Left lobe of liver (tissue), 2 donors: ENCODE measurements around the gene PDYN. TPM values are rescaled to one million over a fixed set of nuclear protein-coding genes. Genes with fewer than 3 reads are reported as not detected.
A peak's percentile ranks its signal among the peaks of the same experiment; 100 is the strongest.

Experiments
- ATAC-seq: fragments of 200-7000 bp; cut with Tn5 transposase; one replicate; pipeline ENCODE4 v1.9.1; 2020; ENCODE audit warnings: mild to moderate bottlenecking, moderate library complexity
- DNase-seq: peaks from one replicate; pipeline ENCODE4 v3.0.0-alpha.2; 2020; ENCODE audit warnings: low spot score
- total RNA-seq: library from RNA; stranded (reverse); gene quantifications from one replicate; pipeline ENCODE4 v1.2.1, GENCODE V29; 2021
- donor health status: DM: no; HTN: no; CAD: no; lungs with moderate emphysema.
- donor health status: DM: no; HTN: yes; CAD: no.

PDYN gene
- total RNA-seq, 1 donor from 2014 or later: not detected

GRCh38 chr20:1952737-1953530, 40.9 kb downstream of the PDYN start:
- ATAC-seq: no peak

DNA sequence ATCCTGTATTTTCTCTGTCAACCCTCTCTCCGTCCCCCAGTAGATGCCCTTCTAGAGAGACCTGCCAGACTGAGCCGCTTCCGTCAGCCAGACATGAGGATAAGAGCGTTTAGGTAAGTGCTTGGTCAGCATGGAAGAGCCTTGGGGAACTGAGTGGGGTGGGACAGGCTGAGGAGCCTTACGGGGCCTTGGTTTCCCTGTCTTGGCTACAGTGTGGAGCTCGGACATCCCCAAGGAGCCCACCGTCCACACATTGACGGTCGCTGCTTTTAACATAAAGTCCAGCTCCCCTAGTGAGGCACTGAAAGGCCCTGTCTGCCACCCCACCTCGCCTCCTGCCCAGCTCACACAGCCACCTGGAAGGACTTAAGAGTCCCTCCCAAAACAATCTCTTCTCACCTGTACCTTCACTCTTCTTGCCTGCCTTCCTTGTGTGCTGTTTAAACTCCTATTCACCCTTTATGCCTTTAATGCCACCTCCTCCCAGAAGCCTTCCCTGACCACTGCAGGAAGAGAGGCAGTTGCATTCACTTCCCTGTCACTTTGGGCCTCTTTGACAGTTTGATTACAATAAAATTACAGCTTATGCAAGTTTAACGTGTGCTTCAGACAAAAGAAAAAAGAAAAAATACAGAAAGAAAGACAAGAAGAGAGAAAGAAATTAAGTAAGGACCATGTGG, 42.3 kb downstream of the PDYN start:
- ATAC-seq: no peak
- DNase-seq: peak; percentile 28

More at GRCh38 chr20:1952737-1953530, 40.9 kb downstream of the PDYN start:
- peak; percentile 31 for DNase-seq

DNA sequence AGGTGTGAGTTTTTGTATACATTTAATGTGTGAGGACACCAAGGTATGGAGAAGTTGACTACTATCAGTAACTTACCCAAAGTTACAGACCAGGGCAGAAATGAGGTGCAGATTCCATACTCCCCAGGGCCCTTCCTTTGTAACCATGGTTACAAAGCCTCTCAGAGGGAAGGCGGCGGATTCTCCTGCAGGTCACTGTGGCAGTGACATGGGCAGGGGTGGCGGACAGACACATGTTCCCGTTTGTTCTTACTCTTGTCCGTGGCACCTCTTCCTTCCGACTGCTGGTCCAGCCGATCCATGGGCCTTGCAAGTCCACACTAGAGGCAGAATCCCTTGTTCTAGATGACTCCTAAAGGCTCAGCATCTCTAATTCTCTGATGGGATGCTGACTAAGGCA, 43.0 kb downstream of the PDYN start:
- no peak for ATAC-seq
- peak; percentile 33 for DNase-seq

- DNase-seq (peak; percentile 26), ATAC-seq (no peak)
Observed at GRCh38 chr20:1949347-1950100, 44.3 kb downstream of the PDYN start.

DNA sequence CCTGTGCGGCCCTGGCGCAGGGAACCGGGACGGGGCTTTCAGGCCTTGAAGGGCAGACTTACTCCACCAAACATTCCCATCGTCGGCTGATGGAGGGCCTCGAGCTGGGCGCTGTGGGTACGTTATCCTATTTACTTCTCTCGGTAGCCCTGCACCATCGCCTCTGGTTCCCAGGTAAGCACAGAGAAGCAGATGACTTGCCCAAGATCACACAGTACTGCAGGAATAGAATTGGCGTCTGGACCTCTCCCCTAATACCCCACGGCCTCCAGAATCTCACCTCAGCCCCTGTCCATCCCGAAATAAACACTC, 46.4 kb downstream of the PDYN start:
- ATAC-seq: no peak
- peak; percentile 33 for DNase-seq

DNA sequence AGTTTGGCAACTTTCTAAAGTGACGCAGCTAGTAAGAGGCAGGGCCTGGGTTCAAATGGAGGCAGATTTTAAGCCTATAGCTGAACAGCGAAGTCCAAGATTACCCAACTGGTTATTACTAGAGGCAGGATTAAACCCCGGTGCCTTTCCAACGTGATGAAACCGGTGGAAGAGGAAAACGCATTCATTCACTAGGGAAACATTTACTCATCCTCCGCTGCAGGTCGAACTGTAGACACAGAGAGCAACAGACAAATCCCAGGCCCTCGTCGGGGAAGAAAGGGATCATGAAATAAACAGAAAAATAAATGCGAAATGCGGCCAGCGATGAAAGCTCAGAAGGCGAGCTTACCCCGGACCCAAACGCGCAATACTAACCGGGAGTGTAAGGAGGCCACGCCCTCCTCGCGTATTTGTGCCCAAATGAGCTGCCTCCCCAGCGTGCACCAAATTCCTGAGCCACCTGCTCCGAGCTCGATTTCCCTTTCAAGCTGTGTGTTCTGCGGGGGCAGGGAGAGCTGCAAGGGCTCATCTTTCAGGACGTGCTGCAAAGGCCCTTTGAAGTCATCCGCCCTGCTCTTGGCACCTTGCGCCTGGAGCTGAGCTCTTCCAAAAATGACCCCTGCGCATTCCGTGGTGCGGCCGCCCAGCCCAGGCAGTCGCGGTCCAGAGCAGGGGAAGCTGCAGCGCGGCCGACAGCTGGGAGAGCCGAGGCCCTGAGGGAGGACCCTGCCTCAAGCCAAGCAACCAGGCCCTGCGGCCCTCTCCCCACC, 46.9 kb downstream of the PDYN start:
- DNase-seq (no peak), ATAC-seq (no peak)

DNA sequence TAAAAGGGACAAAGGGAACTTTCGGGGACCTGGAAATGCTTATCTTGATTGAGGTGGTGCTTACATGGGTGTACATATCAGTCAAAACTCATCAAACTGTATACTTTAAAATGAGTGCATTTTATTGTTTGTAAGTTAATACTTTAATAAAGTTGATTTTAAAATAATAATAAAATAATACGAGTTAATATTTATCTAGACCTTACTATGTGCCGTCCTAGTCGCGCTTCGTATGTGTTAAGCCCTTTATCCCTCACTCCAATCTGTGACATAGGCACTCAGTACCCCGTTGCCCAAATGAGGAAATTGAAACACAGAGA, 47.5 kb downstream of the PDYN start:
- DNase-seq: no peak
- no peak for ATAC-seq

DNA sequence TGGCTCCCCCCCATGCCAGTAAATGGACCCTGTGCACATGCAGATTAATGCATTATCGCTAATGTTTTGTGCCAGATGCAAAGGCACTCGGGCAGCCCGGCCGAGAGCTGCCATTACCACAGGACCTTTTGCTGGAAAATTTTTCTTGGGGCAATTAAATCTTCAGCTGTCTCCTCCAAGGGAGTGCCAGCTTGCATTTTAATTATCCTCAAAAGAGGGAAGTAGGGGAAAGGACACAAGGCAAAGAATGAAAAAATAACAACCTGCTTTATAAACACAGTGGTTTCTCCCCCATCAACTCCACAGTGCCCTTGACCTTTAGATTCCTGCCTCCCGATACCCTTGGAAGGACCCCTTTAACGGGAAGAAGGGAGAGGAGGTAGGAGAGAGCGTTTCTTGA, 48.2 kb downstream of the PDYN start:
- DNase-seq (no peak), ATAC-seq (no peak)

GRCh38 chr20:1945134-1945618, 48.7 kb downstream of the PDYN start:
- ATAC-seq (peak; percentile 86), DNase-seq (peak; percentile 97)

- ATAC-seq: no peak
- DNase-seq: no peak
Observed at GRCh38 chr20:1944345-1945091, 49.3 kb downstream of the PDYN start.

DNA sequence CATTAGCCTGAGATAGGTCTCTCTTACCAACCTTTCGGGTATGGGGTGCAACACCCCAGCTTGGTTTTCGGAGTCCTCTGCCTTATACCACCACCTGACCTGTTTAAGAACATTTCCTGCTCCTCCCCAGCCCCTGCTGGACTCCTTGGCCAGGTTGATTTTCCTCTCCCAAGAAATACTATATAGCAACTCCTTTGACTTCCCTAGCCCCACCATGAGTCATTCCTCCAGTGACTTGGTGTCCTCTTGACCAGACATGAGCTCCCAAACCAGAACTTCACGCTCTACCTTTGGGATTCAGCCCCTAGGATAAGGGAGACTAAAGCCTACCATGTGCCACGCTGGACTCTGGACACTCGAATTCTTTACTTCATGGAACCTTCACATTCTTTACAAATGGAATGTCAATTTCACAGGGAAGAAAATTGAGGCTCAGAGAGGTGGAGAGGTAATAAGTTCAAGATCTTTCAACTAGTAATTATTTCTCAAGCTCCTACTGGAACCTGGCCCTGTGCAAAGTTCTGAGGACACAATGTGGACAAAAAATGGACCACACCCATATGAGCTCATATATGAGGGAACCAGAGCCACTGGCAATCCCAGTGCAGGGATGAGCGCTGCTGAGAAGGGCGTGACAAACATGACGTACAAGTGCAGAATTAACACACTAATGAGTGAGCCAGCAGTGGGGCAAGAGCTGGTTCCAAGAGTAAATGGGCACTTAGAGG, 50.4 kb downstream of the PDYN start:
- ATAC-seq (no peak), DNase-seq (no peak)

DNA sequence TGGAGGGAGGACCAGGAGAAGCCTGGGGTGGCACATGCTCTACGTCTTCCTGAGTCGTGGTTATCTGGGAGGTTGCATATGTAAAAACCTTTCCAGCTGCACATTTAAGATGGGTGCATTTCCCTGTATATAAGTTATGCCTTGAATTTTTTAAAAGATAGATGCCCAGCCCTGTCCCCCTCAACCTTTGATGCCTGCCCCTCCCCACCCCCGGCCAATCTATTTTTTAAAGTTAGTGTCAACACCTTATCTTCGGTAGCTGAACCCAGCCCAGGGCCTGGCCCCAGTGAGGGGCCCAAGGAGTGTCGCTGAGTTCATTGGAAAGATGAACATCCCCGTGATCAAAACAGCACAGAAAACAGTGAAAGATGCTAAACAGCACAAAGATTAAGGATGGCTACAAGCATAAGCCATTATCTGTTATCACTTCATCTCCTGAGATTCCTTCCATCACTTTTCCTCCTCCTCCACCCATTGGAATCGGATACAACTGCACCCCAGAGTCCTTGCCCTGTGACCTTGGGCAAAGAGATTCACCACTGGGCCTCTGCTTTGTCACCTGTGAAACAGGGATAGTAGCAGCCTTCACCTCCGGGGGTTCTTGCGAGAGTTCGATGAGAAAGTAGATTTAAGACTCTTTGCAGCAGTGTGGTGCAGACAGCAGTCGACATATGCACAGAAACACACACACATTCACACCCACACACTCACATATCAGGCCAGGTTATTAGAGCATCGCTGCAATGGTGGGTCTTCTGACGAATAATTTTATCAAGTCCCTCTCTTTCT, 51.2 kb downstream of the PDYN start:
- no peak for DNase-seq
- no peak for ATAC-seq

- ATAC-seq (no peak), DNase-seq (no peak)
Observed at GRCh38 chr20:1942061-1942460, 51.8 kb downstream of the PDYN start.

GRCh38 chr20:1941226-1941625, 52.6 kb downstream of the PDYN start:
- DNase-seq (peak; percentile 67), ATAC-seq (peak; percentile 26)

GRCh38 chr20:1940581-1940980, 53.3 kb downstream of the PDYN start:
- ATAC-seq (no peak), DNase-seq (no peak)

DNA sequence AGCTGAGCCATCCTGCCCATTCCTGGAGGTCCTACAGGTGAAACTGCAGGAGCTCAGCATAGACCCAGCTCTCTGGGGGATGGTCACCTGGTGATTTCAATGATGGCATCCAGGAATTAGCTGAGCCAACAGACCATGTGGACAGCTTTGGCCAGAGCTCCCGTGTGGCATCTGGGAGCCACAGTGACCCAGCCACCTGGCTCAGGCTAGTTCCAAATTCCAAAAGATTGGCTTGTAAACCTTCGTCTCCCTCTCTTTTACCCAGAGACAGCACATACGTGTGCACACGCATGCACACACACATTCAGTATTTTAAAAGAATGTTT, 54.6 kb downstream of the PDYN start:
- peak; percentile 86 for DNase-seq
- ATAC-seq: peak; percentile 62

GRCh38 chr20:1938464-1939269, 55.2 kb downstream of the PDYN start:
- peak; percentile 77 for DNase-seq
- ATAC-seq: peak; percentile 64

DNA sequence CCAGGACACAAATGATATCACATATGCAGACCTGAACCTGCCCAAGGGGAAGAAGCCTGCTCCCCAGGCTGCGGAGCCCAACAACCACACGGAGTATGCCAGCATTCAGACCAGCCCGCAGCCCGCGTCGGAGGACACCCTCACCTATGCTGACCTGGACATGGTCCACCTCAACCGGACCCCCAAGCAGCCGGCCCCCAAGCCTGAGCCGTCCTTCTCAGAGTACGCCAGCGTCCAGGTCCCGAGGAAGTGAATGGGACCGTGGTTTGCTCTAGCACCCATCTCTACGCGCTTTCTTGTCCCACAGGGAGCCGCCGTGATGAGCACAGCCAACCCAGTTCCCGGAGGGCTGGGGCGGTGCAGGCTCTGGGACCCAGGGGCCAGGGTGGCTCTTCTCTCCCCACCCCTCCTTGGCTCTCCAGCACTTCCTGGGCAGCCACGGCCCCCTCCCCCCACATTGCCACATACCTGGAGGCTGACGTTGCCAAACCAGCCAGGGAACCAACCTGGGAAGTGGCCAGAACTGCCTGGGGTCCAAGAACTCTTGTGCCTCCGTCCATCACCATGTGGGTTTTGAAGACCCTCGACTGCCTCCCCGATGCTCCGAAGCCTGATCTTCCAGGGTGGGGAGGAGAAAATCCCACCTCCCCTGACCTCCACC, 56.4 kb downstream of the PDYN start:
- ATAC-seq (no peak), DNase-seq (no peak)
